ENCODE results near the gene DENND2C. TPM values are rescaled to one million over a fixed set of nuclear protein-coding genes. Genes with fewer than 3 reads are reported as not detected.

The DENND2C gene
- total RNA-seq, 1 donor from 2014 or later, result 3.2 TPM

DNA sequence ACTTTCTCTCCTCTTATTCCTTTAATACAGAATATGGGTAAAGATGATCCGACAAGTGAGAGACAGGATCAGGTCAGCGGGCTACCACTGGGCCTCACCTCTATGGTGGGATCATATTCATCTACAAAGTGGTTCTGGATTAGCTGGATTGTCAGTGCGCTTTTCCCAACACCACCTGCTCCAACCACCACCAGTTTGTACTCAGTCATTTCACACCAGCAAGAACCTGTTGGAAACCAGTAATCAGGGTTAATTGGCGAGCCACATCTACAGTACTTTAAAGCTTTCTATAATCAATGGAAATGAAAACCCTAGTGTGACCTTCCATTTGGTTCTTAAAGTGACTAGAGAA is 46.1 kb upstream of the DENND2C start:
- Histone ChIP-seq H3K79me2 (ENCODE audit: insufficient read depth, low read length) (peaks cover 54% of the 10 kb centered on the region), H2AFZ (ENCODE audit: low read depth, low read length) (peak overlapping the region; percentile 36), H3K36me3 (ENCODE audit: insufficient read depth, low read length) (peaks cover 68% of the 10 kb centered on the region), H3K27me3 (ENCODE audit: insufficient read depth, low read length) (no peaks in the 10 kb centered on the region), H3K4me1 (ENCODE audit: insufficient read depth, low read length) (peaks cover 9% of the 10 kb centered on the region), H3K4me2 (ENCODE audit: low read length) (peak overlapping the region; percentile 90), H3K9me3 (ENCODE audit: insufficient read depth, low read depth, low read length) (no peaks in the 10 kb centered on the region), H3K9ac (ENCODE audit: low read length) (peak overlapping the region; percentile 99), H4K20me1 (ENCODE audit: insufficient read depth, low read length) (peaks cover 3% of the 10 kb centered on the region), H3K4me3 (ENCODE audit: insufficient read depth, low read depth, low read length) (peak overlapping the region; percentile 97), H3K27ac (ENCODE audit: low read depth, low read length) (peak overlapping the region; percentile 99)
- Mint-ChIP-seq H3K27ac (ENCODE audit: unreplicated experiment) (peak overlapping the region; percentile 99), H3K4me1 (ENCODE audit: low read depth, unreplicated experiment) (peaks cover 26% of the 10 kb centered on the region), H3K27me3 (ENCODE audit: low read depth, unreplicated experiment) (no peaks in the 10 kb centered on the region), H3K36me3 (ENCODE audit: low read depth, unreplicated experiment) (peaks cover 11% of the 10 kb centered on the region), H3K4me3 (ENCODE audit: unreplicated experiment) (peak overlapping the region; percentile 96), H3K9me3 (ENCODE audit: unreplicated experiment) (no peaks in the 10 kb centered on the region)
- FAIRE-seq, result no peak
- TF ChIP-seq EZH2 (IDR thresholded peaks at IDR 0.05; ENCODE audit: insufficient read depth, low read length) (no peak), CTCF (IDR thresholded peaks at IDR 0.05; ENCODE audit: insufficient read depth, low read depth, low read length) (no peak)
- peak; percentile 8 for DNase-seq (ENCODE audit: low read depth)

DNA sequence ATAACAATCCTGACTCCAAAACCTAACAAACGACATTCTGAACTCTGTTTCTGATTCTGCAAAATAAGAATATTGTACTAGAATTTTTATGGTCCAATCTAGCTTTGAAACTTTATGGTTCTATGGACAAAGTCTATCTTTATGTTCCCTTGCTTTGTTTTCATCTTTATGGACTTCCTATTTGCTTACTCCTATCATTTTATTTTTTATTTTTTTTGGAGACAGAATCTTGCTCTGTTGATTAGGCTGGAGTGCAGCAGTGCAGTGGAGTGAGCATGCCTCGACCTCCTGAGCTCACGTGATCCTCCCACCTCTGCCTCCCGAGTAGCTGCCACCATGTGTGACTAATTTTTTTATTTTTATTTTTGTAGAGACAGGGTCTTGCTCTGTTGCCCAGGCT is 43.1 kb upstream of the DENND2C start:
- Histone ChIP-seq H3K4me3 (ENCODE audit: insufficient read depth, low read depth, low read length) (no peak overlapping the region), H3K4me1 (ENCODE audit: insufficient read depth, low read length) (peaks cover 9% of the 10 kb centered on the region), H3K36me3 (ENCODE audit: insufficient read depth, low read length) (peaks cover 62% of the 10 kb centered on the region), H3K4me2 (ENCODE audit: low read length) (no peak overlapping the region), H3K27me3 (ENCODE audit: insufficient read depth, low read length) (no peaks in the 10 kb centered on the region), H3K9me3 (ENCODE audit: insufficient read depth, low read depth, low read length) (no peaks in the 10 kb centered on the region), H4K20me1 (ENCODE audit: insufficient read depth, low read length) (peaks cover 8% of the 10 kb centered on the region), H3K27ac (ENCODE audit: low read depth, low read length) (no peak overlapping the region), H2AFZ (ENCODE audit: low read depth, low read length) (no peak overlapping the region), H3K79me2 (ENCODE audit: insufficient read depth, low read length) (peaks cover 61% of the 10 kb centered on the region), H3K9ac (ENCODE audit: low read length) (no peak overlapping the region)
- Mint-ChIP-seq H3K36me3 (ENCODE audit: low read depth, unreplicated experiment) (peaks cover 9% of the 10 kb centered on the region), H3K27me3 (ENCODE audit: low read depth, unreplicated experiment) (no peaks in the 10 kb centered on the region), H3K4me1 (ENCODE audit: low read depth, unreplicated experiment) (peaks cover 13% of the 10 kb centered on the region), H3K27ac (ENCODE audit: unreplicated experiment) (peak overlapping the region; percentile 34), H3K4me3 (ENCODE audit: unreplicated experiment) (no peak overlapping the region), H3K9me3 (ENCODE audit: unreplicated experiment) (no peaks in the 10 kb centered on the region)
- no peak for TF ChIP-seq CTCF (IDR thresholded peaks at IDR 0.05; ENCODE audit: insufficient read depth, low read depth, low read length)
- DNase-seq (ENCODE audit: low read depth), result no peak
- no peak for FAIRE-seq

DNA sequence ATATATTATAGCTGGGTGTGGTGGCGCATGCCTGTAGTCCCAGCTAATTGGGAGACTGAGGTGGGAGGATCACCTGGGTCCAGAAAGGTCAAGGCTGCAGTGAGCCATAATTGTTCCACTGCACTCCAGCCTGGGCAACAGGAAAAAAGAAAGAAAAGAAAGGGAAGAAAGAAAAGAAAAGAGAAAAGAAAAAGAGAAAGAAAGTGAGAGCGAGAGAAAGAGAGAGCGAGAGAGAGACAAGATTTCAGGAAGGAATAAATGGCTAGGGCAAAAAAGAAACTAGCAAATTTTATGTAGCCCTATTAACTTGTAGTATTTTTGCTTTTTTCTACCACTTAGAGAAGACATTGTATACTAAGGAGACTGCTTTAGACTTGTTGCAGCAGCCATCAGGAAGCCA is 40.5 kb upstream of the DENND2C start:
- H3K27ac ChIP-seq (ENCODE audit: low read depth, low read length), result no peak overlapping the region
- no peak for TF ChIP-seq CTCF (IDR thresholded peaks at IDR 0.05; ENCODE audit: insufficient read depth, low read depth, low read length)
- no peak for TF ChIP-seq EZH2 (IDR thresholded peaks at IDR 0.05; ENCODE audit: insufficient read depth, low read length)

More for the DNA sequence above, 40.5 kb upstream of the DENND2C start:
- Histone ChIP-seq H3K9me3 (ENCODE audit: insufficient read depth, low read depth, low read length) (no peaks in the 10 kb centered on the region), H3K9ac (ENCODE audit: low read length) (no peak overlapping the region), H3K4me2 (ENCODE audit: low read length) (no peak overlapping the region), H3K4me1 (ENCODE audit: insufficient read depth, low read length) (peaks cover 3% of the 10 kb centered on the region), H3K36me3 (ENCODE audit: insufficient read depth, low read length) (peaks cover 75% of the 10 kb centered on the region), H3K79me2 (ENCODE audit: insufficient read depth, low read length) (peaks cover 49% of the 10 kb centered on the region), H3K4me3 (ENCODE audit: insufficient read depth, low read depth, low read length) (no peak overlapping the region), H2AFZ (ENCODE audit: low read depth, low read length) (no peak overlapping the region), H4K20me1 (ENCODE audit: insufficient read depth, low read length) (peaks cover 8% of the 10 kb centered on the region), H3K27me3 (ENCODE audit: insufficient read depth, low read length) (no peaks in the 10 kb centered on the region)
- Mint-ChIP-seq H3K36me3 (ENCODE audit: low read depth, unreplicated experiment) (peaks cover 10% of the 10 kb centered on the region), H3K4me1 (ENCODE audit: low read depth, unreplicated experiment) (peaks cover 8% of the 10 kb centered on the region), H3K27ac (ENCODE audit: unreplicated experiment) (peak overlapping the region; percentile 15), H3K9me3 (ENCODE audit: unreplicated experiment) (no peaks in the 10 kb centered on the region), H3K4me3 (ENCODE audit: unreplicated experiment) (no peak overlapping the region), H3K27me3 (ENCODE audit: low read depth, unreplicated experiment) (no peaks in the 10 kb centered on the region)
- DNase-seq (ENCODE audit: low read depth), result no peak
- FAIRE-seq, result no peak
